ENCODE results near the gene FOXL3. TPM values are rescaled to one million over a fixed set of nuclear protein-coding genes. Genes with fewer than 3 reads are reported as not detected.

Gene FOXL3
- total RNA-seq, 1 experiment from 2014 or later = not detected

DNA sequence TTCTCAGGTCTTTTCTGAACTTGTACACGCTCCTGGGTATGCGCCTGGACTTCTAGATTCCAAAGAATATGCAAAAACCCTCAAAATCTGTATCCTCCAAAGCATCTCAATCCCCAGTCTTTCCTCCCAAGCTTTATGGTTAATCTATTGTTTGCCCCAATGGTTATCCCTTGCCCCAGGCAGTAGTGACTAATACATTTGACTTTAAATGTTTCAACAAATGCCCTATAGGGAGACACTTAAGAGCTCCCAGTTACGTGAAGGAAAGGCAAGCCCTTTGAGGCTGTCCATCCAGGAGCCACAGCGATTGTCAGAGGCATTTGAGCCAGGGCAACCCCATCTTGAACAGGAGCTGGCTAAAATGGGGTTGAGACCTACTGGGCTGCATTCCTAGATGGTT lies 12.7 kb upstream of the FOXL3 start:
- peaks cover 38% of the 10 kb centered on the region for H3K36me3 Mint-ChIP-seq
- ATAC-seq = no peak

DNA sequence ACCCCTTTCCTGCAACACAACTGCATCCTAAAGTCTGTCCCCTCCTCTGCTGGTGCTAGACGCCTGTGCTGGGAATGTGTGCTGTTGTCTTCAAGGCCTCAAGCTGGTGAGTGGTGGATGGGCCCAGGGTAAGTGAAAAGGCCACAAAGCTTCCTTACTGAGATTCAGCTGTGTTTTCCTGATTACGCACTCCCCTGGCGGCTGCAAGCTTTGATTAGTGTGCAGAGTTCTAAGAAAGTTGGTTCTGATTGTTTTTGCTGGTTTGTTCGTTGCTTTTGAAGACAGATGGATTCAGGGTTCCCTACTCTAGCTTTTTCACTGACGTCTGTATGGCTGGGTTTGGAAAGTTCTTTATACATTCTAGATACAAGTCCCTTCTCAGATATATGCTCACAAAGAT lies 11.9 kb upstream of the FOXL3 start:
- peaks cover 32% of the 10 kb centered on the region for H3K36me3 Mint-ChIP-seq
- no peak overlapping the region for H3K27ac Mint-ChIP-seq
- H3K27me3 Mint-ChIP-seq (ENCODE audit: low read depth) = peaks cover 21% of the 10 kb centered on the region
- H3K4me1 Mint-ChIP-seq = no peaks in the 10 kb centered on the region
- DNase-seq (ENCODE audit: low spot score) (no peak), ATAC-seq (no peak)
- H3K9me3 Mint-ChIP-seq = peaks cover 38% of the 10 kb centered on the region
- POLR2A ChIA-PET = no interaction called here
- CTCF ChIA-PET = no interaction called here
- no peak overlapping the region for H3K4me3 Mint-ChIP-seq
- TF ChIP-seq, protein P1, sequence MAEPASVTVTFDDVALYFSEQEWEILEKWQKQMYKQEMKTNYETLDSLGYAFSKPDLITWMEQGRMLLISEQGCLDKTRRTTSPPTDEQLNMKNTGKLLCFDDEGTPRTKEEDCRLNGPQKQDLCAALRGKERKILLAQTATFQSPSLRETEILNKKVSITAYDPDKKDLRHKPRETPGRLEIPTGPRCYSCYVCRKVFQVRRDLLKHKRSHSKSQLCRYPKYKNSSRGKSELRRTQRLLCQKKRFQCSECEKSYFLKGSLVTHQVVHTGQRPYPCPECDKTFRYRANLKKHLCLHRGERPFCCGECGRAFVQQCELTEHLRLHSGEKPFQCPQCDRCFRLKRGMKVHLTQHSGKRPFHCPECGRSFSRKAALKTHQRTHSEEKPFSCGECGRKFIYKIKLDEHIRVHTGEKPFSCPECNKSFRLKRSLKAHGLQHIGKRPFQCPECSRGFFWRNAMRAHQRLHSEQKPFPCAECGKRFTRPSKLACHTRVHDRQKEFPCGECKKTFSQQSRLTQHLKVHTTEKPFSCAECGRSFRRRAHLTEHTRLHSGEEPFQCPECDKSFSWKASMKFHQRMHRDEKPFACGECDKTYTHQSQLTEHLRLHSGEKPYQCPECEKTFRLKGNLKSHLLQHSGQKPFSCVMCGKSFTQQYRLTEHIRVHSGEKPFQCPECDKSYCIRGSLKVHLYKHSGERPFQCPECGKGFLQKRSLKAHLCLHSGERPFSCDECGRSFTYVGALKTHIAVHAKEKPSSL (CRISPR knock-in tag; conservative IDR thresholded peaks at IDR 0.05) = no peak
- TF ChIP-seq ZNF396 (CRISPR knock-in tag; IDR thresholded peaks at IDR 0.05; ENCODE audit: borderline replicate concordance) (no peak), JUN (CRISPR knock-in tag; IDR thresholded peaks at IDR 0.05) (no peak), ZNF121 (CRISPR knock-in tag; IDR thresholded peaks at IDR 0.05) (no peak), RELA (CRISPR knock-in tag; IDR thresholded peaks at IDR 0.05; ENCODE audit: borderline replicate concordance) (no peak), ZNF416 (CRISPR knock-in tag; IDR thresholded peaks at IDR 0.05) (no peak)
- TF ChIP-seq, protein P2, sequence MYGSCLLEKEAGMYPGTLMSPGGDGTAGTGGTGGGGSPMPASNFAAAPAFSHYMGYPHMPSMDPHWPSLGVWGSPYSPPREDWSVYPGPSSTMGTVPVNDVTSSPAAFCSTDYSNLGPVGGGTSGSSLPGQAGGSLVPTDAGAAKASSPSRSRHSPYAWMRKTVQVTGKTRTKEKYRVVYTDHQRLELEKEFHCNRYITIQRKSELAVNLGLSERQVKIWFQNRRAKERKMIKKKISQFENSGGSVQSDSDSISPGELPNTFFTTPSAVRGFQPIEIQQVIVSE (CRISPR knock-in tag; IDR thresholded peaks at IDR 0.05; ENCODE audit: borderline replicate concordance) = no peak
- TF ChIP-seq, protein P3, sequence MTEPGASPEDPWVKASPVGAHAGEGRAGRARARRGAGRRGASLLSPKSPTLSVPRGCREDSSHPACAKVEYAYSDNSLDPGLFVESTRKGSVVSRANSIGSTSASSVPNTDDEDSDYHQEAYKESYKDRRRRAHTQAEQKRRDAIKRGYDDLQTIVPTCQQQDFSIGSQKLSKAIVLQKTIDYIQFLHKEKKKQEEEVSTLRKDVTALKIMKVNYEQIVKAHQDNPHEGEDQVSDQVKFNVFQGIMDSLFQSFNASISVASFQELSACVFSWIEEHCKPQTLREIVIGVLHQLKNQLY (CRISPR knock-in tag; IDR thresholded peaks at IDR 0.05) = no peak
- TF ChIP-seq, protein P4, sequence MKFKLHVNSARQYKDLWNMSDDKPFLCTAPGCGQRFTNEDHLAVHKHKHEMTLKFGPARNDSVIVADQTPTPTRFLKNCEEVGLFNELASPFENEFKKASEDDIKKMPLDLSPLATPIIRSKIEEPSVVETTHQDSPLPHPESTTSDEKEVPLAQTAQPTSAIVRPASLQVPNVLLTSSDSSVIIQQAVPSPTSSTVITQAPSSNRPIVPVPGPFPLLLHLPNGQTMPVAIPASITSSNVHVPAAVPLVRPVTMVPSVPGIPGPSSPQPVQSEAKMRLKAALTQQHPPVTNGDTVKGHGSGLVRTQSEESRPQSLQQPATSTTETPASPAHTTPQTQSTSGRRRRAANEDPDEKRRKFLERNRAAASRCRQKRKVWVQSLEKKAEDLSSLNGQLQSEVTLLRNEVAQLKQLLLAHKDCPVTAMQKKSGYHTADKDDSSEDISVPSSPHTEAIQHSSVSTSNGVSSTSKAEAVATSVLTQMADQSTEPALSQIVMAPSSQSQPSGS (CRISPR knock-in tag; IDR thresholded peaks at IDR 0.05; ENCODE audit: borderline replicate concordance, low read depth) = no peak
- TF ChIP-seq, protein P5, sequence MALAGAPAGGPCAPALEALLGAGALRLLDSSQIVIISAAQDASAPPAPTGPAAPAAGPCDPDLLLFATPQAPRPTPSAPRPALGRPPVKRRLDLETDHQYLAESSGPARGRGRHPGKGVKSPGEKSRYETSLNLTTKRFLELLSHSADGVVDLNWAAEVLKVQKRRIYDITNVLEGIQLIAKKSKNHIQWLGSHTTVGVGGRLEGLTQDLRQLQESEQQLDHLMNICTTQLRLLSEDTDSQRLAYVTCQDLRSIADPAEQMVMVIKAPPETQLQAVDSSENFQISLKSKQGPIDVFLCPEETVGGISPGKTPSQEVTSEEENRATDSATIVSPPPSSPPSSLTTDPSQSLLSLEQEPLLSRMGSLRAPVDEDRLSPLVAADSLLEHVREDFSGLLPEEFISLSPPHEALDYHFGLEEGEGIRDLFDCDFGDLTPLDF (CRISPR knock-in tag; IDR thresholded peaks at IDR 0.05) = no peak
- TF ChIP-seq, protein P6, sequence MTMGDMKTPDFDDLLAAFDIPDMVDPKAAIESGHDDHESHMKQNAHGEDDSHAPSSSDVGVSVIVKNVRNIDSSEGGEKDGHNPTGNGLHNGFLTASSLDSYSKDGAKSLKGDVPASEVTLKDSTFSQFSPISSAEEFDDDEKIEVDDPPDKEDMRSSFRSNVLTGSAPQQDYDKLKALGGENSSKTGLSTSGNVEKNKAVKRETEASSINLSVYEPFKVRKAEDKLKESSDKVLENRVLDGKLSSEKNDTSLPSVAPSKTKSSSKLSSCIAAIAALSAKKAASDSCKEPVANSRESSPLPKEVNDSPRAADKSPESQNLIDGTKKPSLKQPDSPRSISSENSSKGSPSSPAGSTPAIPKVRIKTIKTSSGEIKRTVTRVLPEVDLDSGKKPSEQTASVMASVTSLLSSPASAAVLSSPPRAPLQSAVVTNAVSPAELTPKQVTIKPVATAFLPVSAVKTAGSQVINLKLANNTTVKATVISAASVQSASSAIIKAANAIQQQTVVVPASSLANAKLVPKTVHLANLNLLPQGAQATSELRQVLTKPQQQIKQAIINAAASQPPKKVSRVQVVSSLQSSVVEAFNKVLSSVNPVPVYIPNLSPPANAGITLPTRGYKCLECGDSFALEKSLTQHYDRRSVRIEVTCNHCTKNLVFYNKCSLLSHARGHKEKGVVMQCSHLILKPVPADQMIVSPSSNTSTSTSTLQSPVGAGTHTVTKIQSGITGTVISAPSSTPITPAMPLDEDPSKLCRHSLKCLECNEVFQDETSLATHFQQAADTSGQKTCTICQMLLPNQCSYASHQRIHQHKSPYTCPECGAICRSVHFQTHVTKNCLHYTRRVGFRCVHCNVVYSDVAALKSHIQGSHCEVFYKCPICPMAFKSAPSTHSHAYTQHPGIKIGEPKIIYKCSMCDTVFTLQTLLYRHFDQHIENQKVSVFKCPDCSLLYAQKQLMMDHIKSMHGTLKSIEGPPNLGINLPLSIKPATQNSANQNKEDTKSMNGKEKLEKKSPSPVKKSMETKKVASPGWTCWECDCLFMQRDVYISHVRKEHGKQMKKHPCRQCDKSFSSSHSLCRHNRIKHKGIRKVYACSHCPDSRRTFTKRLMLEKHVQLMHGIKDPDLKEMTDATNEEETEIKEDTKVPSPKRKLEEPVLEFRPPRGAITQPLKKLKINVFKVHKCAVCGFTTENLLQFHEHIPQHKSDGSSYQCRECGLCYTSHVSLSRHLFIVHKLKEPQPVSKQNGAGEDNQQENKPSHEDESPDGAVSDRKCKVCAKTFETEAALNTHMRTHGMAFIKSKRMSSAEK (CRISPR knock-in tag; IDR thresholded peaks at IDR 0.05; ENCODE audit: borderline replicate concordance) = no peak
- TF ChIP-seq, protein P7, sequence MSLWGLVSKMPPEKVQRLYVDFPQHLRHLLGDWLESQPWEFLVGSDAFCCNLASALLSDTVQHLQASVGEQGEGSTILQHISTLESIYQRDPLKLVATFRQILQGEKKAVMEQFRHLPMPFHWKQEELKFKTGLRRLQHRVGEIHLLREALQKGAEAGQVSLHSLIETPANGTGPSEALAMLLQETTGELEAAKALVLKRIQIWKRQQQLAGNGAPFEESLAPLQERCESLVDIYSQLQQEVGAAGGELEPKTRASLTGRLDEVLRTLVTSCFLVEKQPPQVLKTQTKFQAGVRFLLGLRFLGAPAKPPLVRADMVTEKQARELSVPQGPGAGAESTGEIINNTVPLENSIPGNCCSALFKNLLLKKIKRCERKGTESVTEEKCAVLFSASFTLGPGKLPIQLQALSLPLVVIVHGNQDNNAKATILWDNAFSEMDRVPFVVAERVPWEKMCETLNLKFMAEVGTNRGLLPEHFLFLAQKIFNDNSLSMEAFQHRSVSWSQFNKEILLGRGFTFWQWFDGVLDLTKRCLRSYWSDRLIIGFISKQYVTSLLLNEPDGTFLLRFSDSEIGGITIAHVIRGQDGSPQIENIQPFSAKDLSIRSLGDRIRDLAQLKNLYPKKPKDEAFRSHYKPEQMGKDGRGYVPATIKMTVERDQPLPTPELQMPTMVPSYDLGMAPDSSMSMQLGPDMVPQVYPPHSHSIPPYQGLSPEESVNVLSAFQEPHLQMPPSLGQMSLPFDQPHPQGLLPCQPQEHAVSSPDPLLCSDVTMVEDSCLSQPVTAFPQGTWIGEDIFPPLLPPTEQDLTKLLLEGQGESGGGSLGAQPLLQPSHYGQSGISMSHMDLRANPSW (CRISPR knock-in tag; conservative IDR thresholded peaks at IDR 0.05; ENCODE audit: low read depth) = no peak

More for the DNA sequence above, 12.7 kb upstream of the FOXL3 start:
- DNase-seq (ENCODE audit: low spot score) = no peak
- H3K4me1 Mint-ChIP-seq = no peaks in the 10 kb centered on the region
- H3K9me3 Mint-ChIP-seq = peaks cover 46% of the 10 kb centered on the region
- no peak overlapping the region for H3K4me3 Mint-ChIP-seq
- H3K27ac Mint-ChIP-seq = no peak overlapping the region
- ChIA-PET CTCF (no interaction called here), POLR2A (no interaction called here)
- TF ChIP-seq FOXP1 (CRISPR knock-in tag; IDR thresholded peaks at IDR 0.05; ENCODE audit: borderline replicate concordance) (no peak), JUN (CRISPR knock-in tag; IDR thresholded peaks at IDR 0.05) (no peak), SP1 (CRISPR knock-in tag; conservative IDR thresholded peaks at IDR 0.05) (no peak), RORB (CRISPR knock-in tag; IDR thresholded peaks at IDR 0.05) (no peak)
- TF ChIP-seq, protein P5 (CRISPR knock-in tag; IDR thresholded peaks at IDR 0.05) = no peak
- TF ChIP-seq, protein P8, sequence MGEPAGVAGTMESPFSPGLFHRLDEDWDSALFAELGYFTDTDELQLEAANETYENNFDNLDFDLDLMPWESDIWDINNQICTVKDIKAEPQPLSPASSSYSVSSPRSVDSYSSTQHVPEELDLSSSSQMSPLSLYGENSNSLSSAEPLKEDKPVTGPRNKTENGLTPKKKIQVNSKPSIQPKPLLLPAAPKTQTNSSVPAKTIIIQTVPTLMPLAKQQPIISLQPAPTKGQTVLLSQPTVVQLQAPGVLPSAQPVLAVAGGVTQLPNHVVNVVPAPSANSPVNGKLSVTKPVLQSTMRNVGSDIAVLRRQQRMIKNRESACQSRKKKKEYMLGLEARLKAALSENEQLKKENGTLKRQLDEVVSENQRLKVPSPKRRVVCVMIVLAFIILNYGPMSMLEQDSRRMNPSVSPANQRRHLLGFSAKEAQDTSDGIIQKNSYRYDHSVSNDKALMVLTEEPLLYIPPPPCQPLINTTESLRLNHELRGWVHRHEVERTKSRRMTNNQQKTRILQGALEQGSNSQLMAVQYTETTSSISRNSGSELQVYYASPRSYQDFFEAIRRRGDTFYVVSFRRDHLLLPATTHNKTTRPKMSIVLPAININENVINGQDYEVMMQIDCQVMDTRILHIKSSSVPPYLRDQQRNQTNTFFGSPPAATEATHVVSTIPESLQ (CRISPR knock-in tag; IDR thresholded peaks at IDR 0.05) = no peak
- peaks cover 22% of the 10 kb centered on the region for H3K27me3 Mint-ChIP-seq (ENCODE audit: low read depth)
